Activated naive CD8-positive, alpha-beta T cell (primary cell): ENCODE measurements around the gene NDC1.

Experiments used
- H3K27ac Mint-ChIP-seq: one replicate; pipeline ENCODE4 v1.8.0; 2021; ENCODE audit warnings: mixed read lengths
- H3K27me3 Mint-ChIP-seq: one replicate; pipeline ENCODE4 v1.8.0; 2021; ENCODE audit warnings: mixed read lengths
- H3K36me3 Mint-ChIP-seq: one replicate; pipeline ENCODE4 v1.8.0; 2021; ENCODE audit warnings: mixed read lengths
- H3K4me1 Mint-ChIP-seq: one replicate; pipeline ENCODE4 v1.8.0; 2021; ENCODE audit warnings: low read depth, mixed read lengths
- H3K4me3 Mint-ChIP-seq: one replicate; pipeline ENCODE4 v1.8.0; 2021; ENCODE audit warnings: mild to moderate bottlenecking, mixed read lengths
- H3K9me3 Mint-ChIP-seq: one replicate; pipeline ENCODE4 v1.8.0; 2021; ENCODE audit warnings: low read depth, mixed read lengths

The NDC1 gene

GRCh38 chr1:53807916-53808315 is 30.2 kb downstream of the NDC1 start:
- Mint-ChIP-seq H3K4me3 (no peak overlapping the region), H3K36me3 (peaks cover 12% of the 10 kb centered on the region), H3K27me3 (no peaks in the 10 kb centered on the region), H3K27ac (no peak overlapping the region), H3K4me1 (no peaks in the 10 kb centered on the region), H3K9me3 (no peaks in the 10 kb centered on the region)

- H3K27ac Mint-ChIP-seq, result no peak overlapping the region
- H3K27me3 Mint-ChIP-seq, result no peaks in the 10 kb centered on the region
- H3K4me3 Mint-ChIP-seq, result no peak overlapping the region
- no peaks in the 10 kb centered on the region for H3K4me1 Mint-ChIP-seq
- H3K9me3 Mint-ChIP-seq, result no peaks in the 10 kb centered on the region
- peaks cover 12% of the 10 kb centered on the region for H3K36me3 Mint-ChIP-seq
Observed at GRCh38 chr1:53804791-53805505, 33.1 kb downstream of the NDC1 start.

GRCh38 chr1:53804181-53804580 is 33.9 kb downstream of the NDC1 start:
- no peaks in the 10 kb centered on the region for H3K27me3 Mint-ChIP-seq

GRCh38 chr1:53800621-53801020 is 37.5 kb downstream of the NDC1 start:
- H3K4me1 Mint-ChIP-seq, result no peaks in the 10 kb centered on the region
- no peak overlapping the region for H3K27ac Mint-ChIP-seq
- H3K36me3 Mint-ChIP-seq, result peaks cover 18% of the 10 kb centered on the region
- no peaks in the 10 kb centered on the region for H3K9me3 Mint-ChIP-seq
- no peak overlapping the region for H3K4me3 Mint-ChIP-seq
- no peaks in the 10 kb centered on the region for H3K27me3 Mint-ChIP-seq

More at GRCh38 chr1:53804181-53804580, 33.9 kb downstream of the NDC1 start:
- Mint-ChIP-seq H3K4me1 (no peaks in the 10 kb centered on the region), H3K27ac (no peak overlapping the region), H3K4me3 (no peak overlapping the region), H3K9me3 (no peaks in the 10 kb centered on the region), H3K36me3 (peaks cover 12% of the 10 kb centered on the region)

- H3K36me3 Mint-ChIP-seq, result peaks cover 26% of the 10 kb centered on the region
- no peaks in the 10 kb centered on the region for H3K4me1 Mint-ChIP-seq
- H3K9me3 Mint-ChIP-seq, result no peaks in the 10 kb centered on the region
- H3K4me3 Mint-ChIP-seq, result no peak overlapping the region
- H3K27me3 Mint-ChIP-seq, result no peaks in the 10 kb centered on the region
- H3K27ac Mint-ChIP-seq, result no peak overlapping the region
Observed at GRCh38 chr1:53799141-53799540, 39.0 kb downstream of the NDC1 start.

GRCh38 chr1:53792806-53793205 is 45.3 kb downstream of the NDC1 start:
- no peak overlapping the region for H3K4me3 Mint-ChIP-seq
- no peaks in the 10 kb centered on the region for H3K9me3 Mint-ChIP-seq
- no peaks in the 10 kb centered on the region for H3K27me3 Mint-ChIP-seq
- H3K36me3 Mint-ChIP-seq, result peaks cover 31% of the 10 kb centered on the region
- H3K27ac Mint-ChIP-seq, result no peak overlapping the region
- no peaks in the 10 kb centered on the region for H3K4me1 Mint-ChIP-seq

- no peak overlapping the region for H3K27ac Mint-ChIP-seq
- no peaks in the 10 kb centered on the region for H3K27me3 Mint-ChIP-seq
- H3K4me3 Mint-ChIP-seq, result no peak overlapping the region
- peaks cover 3% of the 10 kb centered on the region for H3K4me1 Mint-ChIP-seq
- peaks cover 19% of the 10 kb centered on the region for H3K36me3 Mint-ChIP-seq
- no peaks in the 10 kb centered on the region for H3K9me3 Mint-ChIP-seq
Observed at GRCh38 chr1:53787655-53788054, 50.4 kb downstream of the NDC1 start.

GRCh38 chr1:53783056-53783455 is 55.0 kb downstream of the NDC1 start:
- peaks cover 16% of the 10 kb centered on the region for H3K36me3 Mint-ChIP-seq
- H3K4me3 Mint-ChIP-seq, result no peak overlapping the region
- H3K27ac Mint-ChIP-seq, result no peak overlapping the region
- no peaks in the 10 kb centered on the region for H3K9me3 Mint-ChIP-seq
- H3K27me3 Mint-ChIP-seq, result no peaks in the 10 kb centered on the region
- peaks cover 3% of the 10 kb centered on the region for H3K4me1 Mint-ChIP-seq

GRCh38 chr1:53781654-53782053 is 56.4 kb downstream of the NDC1 start:
- Mint-ChIP-seq H3K4me1 (peaks cover 3% of the 10 kb centered on the region), H3K36me3 (peaks cover 21% of the 10 kb centered on the region), H3K27ac (no peak overlapping the region), H3K4me3 (no peak overlapping the region), H3K9me3 (no peaks in the 10 kb centered on the region), H3K27me3 (no peaks in the 10 kb centered on the region)

GRCh38 chr1:53777272-53777671 is 60.8 kb downstream of the NDC1 start:
- Mint-ChIP-seq H3K36me3 (peaks cover 15% of the 10 kb centered on the region), H3K4me1 (no peaks in the 10 kb centered on the region), H3K4me3 (no peak overlapping the region), H3K27me3 (no peaks in the 10 kb centered on the region), H3K27ac (no peak overlapping the region), H3K9me3 (no peaks in the 10 kb centered on the region)

- H3K36me3 Mint-ChIP-seq, result peaks cover 18% of the 10 kb centered on the region
- H3K27me3 Mint-ChIP-seq, result no peaks in the 10 kb centered on the region
- no peak overlapping the region for H3K4me3 Mint-ChIP-seq
- H3K27ac Mint-ChIP-seq, result no peak overlapping the region
- peaks cover 8% of the 10 kb centered on the region for H3K4me1 Mint-ChIP-seq
- H3K9me3 Mint-ChIP-seq, result no peaks in the 10 kb centered on the region
Observed at GRCh38 chr1:53771648-53772047, 66.4 kb downstream of the NDC1 start.

- H3K4me3 Mint-ChIP-seq, result no peak overlapping the region
- H3K4me1 Mint-ChIP-seq, result peaks cover 16% of the 10 kb centered on the region
- no peaks in the 10 kb centered on the region for H3K9me3 Mint-ChIP-seq
- no peak overlapping the region for H3K27ac Mint-ChIP-seq
- no peaks in the 10 kb centered on the region for H3K27me3 Mint-ChIP-seq
- peaks cover 28% of the 10 kb centered on the region for H3K36me3 Mint-ChIP-seq
Observed at GRCh38 chr1:53769780-53770179, 68.3 kb downstream of the NDC1 start.

GRCh38 chr1:53769184-53769583 is 68.9 kb downstream of the NDC1 start:
- Mint-ChIP-seq H3K27me3 (no peaks in the 10 kb centered on the region), H3K36me3 (peaks cover 29% of the 10 kb centered on the region), H3K4me1 (peaks cover 16% of the 10 kb centered on the region), H3K27ac (no peak overlapping the region), H3K9me3 (no peaks in the 10 kb centered on the region), H3K4me3 (no peak overlapping the region)

GRCh38 chr1:53766831-53767405 is 71.2 kb downstream of the NDC1 start:
- no peak overlapping the region for H3K4me3 Mint-ChIP-seq
- H3K27ac Mint-ChIP-seq, result peak overlapping the region; percentile 17
- no peaks in the 10 kb centered on the region for H3K27me3 Mint-ChIP-seq
- H3K9me3 Mint-ChIP-seq, result no peaks in the 10 kb centered on the region
- peaks cover 33% of the 10 kb centered on the region for H3K36me3 Mint-ChIP-seq
- H3K4me1 Mint-ChIP-seq, result peaks cover 16% of the 10 kb centered on the region

- H3K36me3 Mint-ChIP-seq, result peaks cover 31% of the 10 kb centered on the region
- no peaks in the 10 kb centered on the region for H3K9me3 Mint-ChIP-seq
- no peak overlapping the region for H3K27ac Mint-ChIP-seq
- no peaks in the 10 kb centered on the region for H3K27me3 Mint-ChIP-seq
- H3K4me1 Mint-ChIP-seq, result peaks cover 16% of the 10 kb centered on the region
- no peak overlapping the region for H3K4me3 Mint-ChIP-seq
Observed at GRCh38 chr1:53766194-53766742, 71.8 kb downstream of the NDC1 start.

GRCh38 chr1:53765657-53766056 is 72.4 kb downstream of the NDC1 start:
- Mint-ChIP-seq H3K9me3 (no peaks in the 10 kb centered on the region), H3K27me3 (no peaks in the 10 kb centered on the region), H3K36me3 (peaks cover 26% of the 10 kb centered on the region), H3K4me3 (no peak overlapping the region), H3K4me1 (peaks cover 16% of the 10 kb centered on the region), H3K27ac (no peak overlapping the region)
